Keratinocyte (primary cell): ENCODE measurements around the gene ADAM12. TPM values are rescaled to one million over a fixed set of nuclear protein-coding genes. Genes with fewer than 3 reads are reported as not detected.

Experiments used
- DNase-seq: peaks from one replicate; pipeline ENCODE4 v3.0.0-alpha.2; 2011; ENCODE audit warnings: low read depth, missing footprints, low spot score
- FAIRE-seq: peaks from 2 replicates; lab custom pipeline; 2011; peaks lifted over from hg19 to GRCh38; lab: Jason Lieb, UNC
- H2AFZ ChIP-seq: 2 replicates; pipeline ENCODE4 v1.6.0; 2012; ENCODE audit warnings: low read length, control low read depth, inconsistent platforms; ENCODE audit not compliant: control insufficient read depth
- H3K27ac ChIP-seq: 2 replicates; pipeline ENCODE4 v1.5.1; 2011; ENCODE audit warnings: low read length; ENCODE audit not compliant: control insufficient read depth, insufficient read depth
- H3K27me3 ChIP-seq: 3 replicates; pipeline ENCODE4 v1.6.0; 2011; ENCODE audit warnings: low read length; ENCODE audit not compliant: control insufficient read depth, insufficient read depth; ENCODE audit errors: extremely low read depth
- H3K36me3 ChIP-seq, 2 experiments: 2 replicates in 1 of 2; 3 replicates in 1 of 2; pipeline ENCODE4 v1.5.1; 2011; ENCODE audit warnings: low read length in 2 of 2, mild to moderate bottlenecking in 1 of 2; ENCODE audit not compliant: control insufficient read depth in 2 of 2, insufficient read depth in 2 of 2; ENCODE audit errors: extremely low read depth in 1 of 2
- H3K4me1 ChIP-seq: 3 replicates; pipeline ENCODE4 v1.5.1; 2011; ENCODE audit warnings: low read length; ENCODE audit not compliant: control insufficient read depth, insufficient read depth; ENCODE audit errors: extremely low read depth
- H3K4me2 ChIP-seq: 3 replicates; pipeline ENCODE4 v1.6.0; 2011; ENCODE audit warnings: low read depth, low read length; ENCODE audit not compliant: control insufficient read depth, insufficient read depth; ENCODE audit errors: extremely low read depth
- H3K4me3 ChIP-seq, 3 experiments: fragments of 200-600 bp in 1 of 3; sonication (generic) in 1 of 3; 2 replicates in 2 of 3; 3 replicates in 1 of 3; pipeline ENCODE4 v1.5.1; 2011 to 2016; ENCODE audit warnings: low read length in 3 of 3, mild to moderate bottlenecking in 3 of 3, control low read depth in 2 of 3, inconsistent platforms in 1 of 3, low read depth in 1 of 3, mixed read lengths in 1 of 3, mixed run types in 1 of 3, moderate library complexity in 1 of 3; ENCODE audit not compliant: control insufficient read depth in 2 of 3, insufficient read depth in 2 of 3; ENCODE audit errors: extremely low read depth in 1 of 3
- H3K79me2 ChIP-seq: 2 replicates; pipeline ENCODE4 v1.6.0; 2012; ENCODE audit warnings: low read length; ENCODE audit not compliant: control insufficient read depth, insufficient read depth
- H3K9ac ChIP-seq: 3 replicates; pipeline ENCODE4 v1.6.0; 2011; ENCODE audit warnings: low read length; ENCODE audit not compliant: control insufficient read depth, insufficient read depth; ENCODE audit errors: extremely low read depth
- H3K9me1 ChIP-seq: 3 replicates; pipeline ENCODE4 v1.6.0; 2011; ENCODE audit warnings: low read length; ENCODE audit not compliant: control insufficient read depth, insufficient read depth; ENCODE audit errors: extremely low read depth
- H3K9me3 ChIP-seq: 2 replicates; pipeline ENCODE4 v1.5.1; 2012; ENCODE audit warnings: low read depth, low read length; ENCODE audit not compliant: control insufficient read depth
- H4K20me1 ChIP-seq: 3 replicates; pipeline ENCODE4 v1.6.0; 2011; ENCODE audit warnings: low read length; ENCODE audit not compliant: control insufficient read depth, insufficient read depth; ENCODE audit errors: extremely low read depth
- EZH2 ChIP-seq: IDR thresholded peaks from one replicate; pipeline ENCODE4 v1.6.1; 2012; ENCODE audit warnings: inconsistent platforms, mild to moderate bottlenecking, low read length, moderate library complexity
- dilution Hi-C: fragments of 300-500 bp; cut with MboI; formaldehyde crosslinking; loops from one replicate; pipeline ENCODE4 v1.7.0; 2020; ENCODE audit warnings: low sequenced_read_pairs; ENCODE audit not compliant: extremely low pct_ligation_motif_present
- polyA plus RNA-seq, 5 experiments: library from polyadenylated mRNA; depleted of rRNA in 3 of 5; stranded (reverse) in 3 of 5; stranded (forward) in 1 of 5; unstranded in 1 of 5; fragments of >200 nt; gene quantifications; 1 replicate in 1 of 5; 2 replicates in 3 of 5; 3 replicates in 1 of 5; pipeline versions ENCODE4 v1.2.1 to v1.2.3, GENCODE V29; 2011 to 2012; ENCODE audit warnings: missing spikeins in 2 of 5, low read depth in 1 of 5, low replicate concordance in 1 of 5
- TF ChIP-seq, protein P1 (sequence below), 3 experiments: IDR thresholded peaks in 1 of 3; conservative IDR thresholded peaks in 1 of 3; optimal IDR thresholded peaks in 1 of 3; 2 replicates in 2 of 3; 3 replicates in 1 of 3; pipeline versions ENCODE3 to v1.5.1; 2011; ENCODE audit warnings: low read length in 3 of 3, mild to moderate bottlenecking in 3 of 3, moderate library complexity in 2 of 3, control low read depth in 1 of 3, inconsistent platforms in 1 of 3; ENCODE audit not compliant: insufficient read depth in 2 of 3; ENCODE audit errors: extremely low read depth in 1 of 3

ADAM12 gene
- polyA plus RNA-seq, 1 donor (not counting 4 experiments of a cell fraction or from before 2014, with no cell fraction given), result 0.07 TPM

DNA sequence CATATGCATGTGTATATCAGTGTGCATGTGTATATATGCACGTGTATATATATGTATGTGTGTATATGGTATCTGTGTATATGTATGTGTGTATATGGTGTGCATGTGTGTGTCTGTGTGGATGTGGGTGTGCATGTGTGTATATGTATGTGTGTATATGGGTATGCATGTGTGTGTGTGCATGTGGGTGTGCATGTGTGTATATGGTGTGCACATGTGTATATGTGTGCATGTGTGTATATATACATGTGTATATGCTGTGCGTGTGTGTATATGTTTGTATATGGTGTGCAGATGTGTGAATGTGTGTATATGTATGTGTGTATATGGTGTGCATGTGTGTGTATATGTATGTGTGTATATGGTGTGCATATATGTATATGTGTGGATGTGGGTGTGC, 245.2 kb downstream of the ADAM12 start:
- Histone ChIP-seq H3K4me2 (no peak overlapping the region), H3K27me3 (no peaks in the 10 kb centered on the region), H3K9me1 (no peaks in the 10 kb centered on the region), H3K79me2 (no peaks in the 10 kb centered on the region), H3K27ac (no peak overlapping the region), H2AFZ (no peak overlapping the region), H3K9me3 (no peaks in the 10 kb centered on the region), H3K4me1 (peaks cover under 1% of the 10 kb centered on the region), H3K4me3 (no peak overlapping the region), H4K20me1 (no peaks in the 10 kb centered on the region), H3K36me3 (no peaks in the 10 kb centered on the region), H3K9ac (no peak overlapping the region)
- TF ChIP-seq, protein P1, sequence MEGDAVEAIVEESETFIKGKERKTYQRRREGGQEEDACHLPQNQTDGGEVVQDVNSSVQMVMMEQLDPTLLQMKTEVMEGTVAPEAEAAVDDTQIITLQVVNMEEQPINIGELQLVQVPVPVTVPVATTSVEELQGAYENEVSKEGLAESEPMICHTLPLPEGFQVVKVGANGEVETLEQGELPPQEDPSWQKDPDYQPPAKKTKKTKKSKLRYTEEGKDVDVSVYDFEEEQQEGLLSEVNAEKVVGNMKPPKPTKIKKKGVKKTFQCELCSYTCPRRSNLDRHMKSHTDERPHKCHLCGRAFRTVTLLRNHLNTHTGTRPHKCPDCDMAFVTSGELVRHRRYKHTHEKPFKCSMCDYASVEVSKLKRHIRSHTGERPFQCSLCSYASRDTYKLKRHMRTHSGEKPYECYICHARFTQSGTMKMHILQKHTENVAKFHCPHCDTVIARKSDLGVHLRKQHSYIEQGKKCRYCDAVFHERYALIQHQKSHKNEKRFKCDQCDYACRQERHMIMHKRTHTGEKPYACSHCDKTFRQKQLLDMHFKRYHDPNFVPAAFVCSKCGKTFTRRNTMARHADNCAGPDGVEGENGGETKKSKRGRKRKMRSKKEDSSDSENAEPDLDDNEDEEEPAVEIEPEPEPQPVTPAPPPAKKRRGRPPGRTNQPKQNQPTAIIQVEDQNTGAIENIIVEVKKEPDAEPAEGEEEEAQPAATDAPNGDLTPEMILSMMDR (optimal IDR thresholded peaks at IDR 0.05 in 1 of 3, IDR thresholded peaks at IDR 0.05 in 1 of 3, conservative IDR thresholded peaks at IDR 0.05 in 1 of 3; ENCODE audit: extremely low read depth in 1 of 3, insufficient read depth in 2 of 3, low read length in 3 of 3), result no peak
- no peak for TF ChIP-seq EZH2
- dilution Hi-C loops, result no loop called here
- DNase-seq (no peak), FAIRE-seq (no peak)

DNA sequence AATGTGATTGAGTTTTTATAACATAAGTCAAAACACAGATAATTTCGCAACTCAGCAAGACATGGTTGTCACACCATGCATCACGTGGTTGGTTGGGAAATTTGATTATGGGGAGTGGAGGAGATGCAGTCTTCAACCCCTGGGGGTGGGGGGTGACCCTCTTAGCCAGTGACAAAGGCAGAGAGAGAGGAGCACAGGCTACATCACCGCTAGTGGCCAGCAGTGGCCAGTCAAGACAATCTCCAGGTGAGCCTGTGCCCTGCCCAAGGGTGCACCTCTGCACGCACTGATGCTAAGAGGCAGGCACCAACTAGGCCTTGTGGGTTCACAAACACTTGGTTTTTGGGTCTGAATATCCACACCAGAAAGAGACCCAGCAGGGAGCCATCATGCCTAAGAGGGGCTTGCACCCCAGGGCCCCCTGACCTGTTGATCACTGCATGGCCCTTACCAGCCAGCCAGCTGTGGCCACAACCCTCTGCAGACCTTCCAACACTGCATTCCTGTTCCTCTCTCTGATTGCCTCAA, 247.5 kb downstream of the ADAM12 start:
- Histone ChIP-seq H3K9ac (no peak overlapping the region), H3K36me3 (no peaks in the 10 kb centered on the region), H2AFZ (no peak overlapping the region), H3K27ac (no peak overlapping the region), H3K79me2 (no peaks in the 10 kb centered on the region), H3K4me3 (no peak overlapping the region), H3K9me1 (no peaks in the 10 kb centered on the region), H3K4me2 (no peak overlapping the region), H3K9me3 (no peaks in the 10 kb centered on the region), H3K4me1 (no peaks in the 10 kb centered on the region), H3K27me3 (no peaks in the 10 kb centered on the region), H4K20me1 (no peaks in the 10 kb centered on the region)
- FAIRE-seq, result no peak
- TF ChIP-seq, protein P1 (optimal IDR thresholded peaks at IDR 0.05 in 1 of 3, IDR thresholded peaks at IDR 0.05 in 1 of 3, conservative IDR thresholded peaks at IDR 0.05 in 1 of 3; ENCODE audit: extremely low read depth in 1 of 3, insufficient read depth in 2 of 3, low read length in 3 of 3), result no peak
- TF ChIP-seq EZH2, result no peak
- no peak for DNase-seq
- dilution Hi-C loops, result no loop called here
